GM21423 (cell line): Measurements from ENCODE around the gene VTI1A.
"Not testable (repeated sequence)": the region's sequence is repeated elsewhere in the genome, so short reads cannot be mapped to it uniquely, and the experiment has no call there.

Experiments used
- ATAC-seq: cut with Tn5 transposase; IDR thresholded peaks from one replicate; pipeline ENCODE4 v1.9.1; 2021; ENCODE audit warnings: mild to moderate bottlenecking, moderate library complexity; ENCODE audit not compliant: unreplicated experiment

The VTI1A gene

GRCh38 chr10:112448888-112449287 is 1.9 kb downstream of the VTI1A start:
- ATAC-seq = no peak

- ATAC-seq = no peak
These were observed 8.1 kb downstream of the VTI1A start for GRCh38 chr10:112454910-112455779.

DNA sequence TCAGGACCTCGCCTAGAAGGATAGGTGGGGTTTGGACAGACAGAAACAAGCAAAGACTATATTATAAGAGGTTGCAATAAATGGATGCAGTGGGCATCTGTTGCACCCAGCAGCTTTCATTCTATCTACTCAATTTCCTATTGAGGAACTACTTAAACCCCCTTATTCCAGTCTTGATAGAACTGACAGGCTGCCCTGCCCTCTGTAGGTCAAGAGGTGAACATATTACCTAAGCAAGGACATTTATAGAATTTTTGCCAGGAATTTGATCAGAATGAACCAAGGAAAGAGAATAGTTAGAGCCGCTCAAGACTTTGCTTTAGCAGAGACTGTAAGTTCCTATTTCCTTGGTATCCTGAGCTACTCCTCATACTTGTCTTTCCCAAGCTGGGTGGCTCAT is 9.5 kb downstream of the VTI1A start:
- no peak for ATAC-seq

GRCh38 chr10:112460366-112460765 is 13.4 kb downstream of the VTI1A start:
- ATAC-seq = no peak

DNA sequence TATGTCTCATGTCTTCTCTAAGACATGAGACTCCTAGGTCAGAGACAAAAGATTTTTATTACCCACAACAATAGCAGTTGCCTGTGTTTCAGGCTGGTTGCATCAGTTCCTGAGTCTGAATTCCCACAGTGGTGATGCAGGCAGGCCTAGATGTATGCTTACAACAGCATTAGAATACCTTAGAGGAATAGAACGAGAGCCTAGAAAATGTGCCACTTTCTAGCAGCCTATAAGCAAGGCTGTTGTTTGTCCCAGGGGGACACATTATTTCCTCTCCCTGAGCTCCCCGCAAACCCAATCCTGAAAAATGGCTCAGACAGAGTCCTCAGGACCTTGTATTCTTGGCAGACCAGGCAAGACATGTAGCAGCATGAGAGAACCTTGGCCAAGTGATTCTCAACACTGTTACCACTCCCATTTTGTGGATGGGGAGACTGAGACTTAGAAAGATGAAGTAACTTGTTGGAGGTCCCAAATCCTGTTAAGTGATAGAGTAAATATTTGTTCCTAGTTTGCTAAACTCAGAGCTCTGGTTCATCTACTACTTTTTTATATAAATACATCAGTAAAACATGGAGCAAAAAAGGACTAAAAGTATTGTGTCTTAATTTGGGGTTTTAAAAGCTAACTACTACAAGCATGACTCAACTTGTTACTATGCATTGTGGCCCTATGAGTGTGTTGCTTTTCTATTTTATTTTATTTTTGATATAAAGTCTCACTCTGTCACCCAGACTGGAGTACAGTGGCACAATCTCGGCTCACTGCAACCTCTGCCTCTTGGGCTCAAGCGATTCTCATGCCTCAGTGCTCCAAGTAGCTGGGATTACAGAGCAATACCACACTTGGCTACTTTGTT is 14.2 kb downstream of the VTI1A start:
- ATAC-seq = no peak

- ATAC-seq = not testable (repeated sequence)
These were observed 17.1 kb downstream of the VTI1A start for GRCh38 chr10:112464074-112464473.

DNA sequence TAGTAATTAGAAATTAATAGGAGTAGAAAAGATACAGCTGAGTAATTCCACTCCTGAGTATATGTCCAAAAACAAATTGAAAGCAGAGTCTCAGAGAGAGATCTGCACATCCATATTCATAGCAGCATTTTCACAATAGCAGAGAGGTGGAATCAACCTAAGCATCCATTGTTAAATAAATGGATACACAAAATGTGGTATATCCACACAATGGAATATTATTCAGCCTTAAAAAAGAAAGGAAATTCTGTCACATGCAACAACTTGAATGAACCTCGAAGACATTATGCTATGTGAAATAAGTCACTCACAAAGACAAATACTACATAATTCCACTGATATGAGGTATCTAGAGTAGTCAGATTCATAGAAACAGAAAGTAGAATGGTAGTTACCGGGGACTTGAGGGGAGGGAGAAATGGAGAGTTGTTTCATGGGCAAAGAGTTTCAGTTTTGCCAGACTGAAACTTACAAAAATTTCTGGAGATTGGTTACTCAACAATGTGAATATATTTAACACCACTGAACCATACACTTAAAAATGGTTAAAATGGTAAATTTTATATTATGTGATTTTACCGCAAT is 18.4 kb downstream of the VTI1A start:
- ATAC-seq = no peak

GRCh38 chr10:112466802-112467201 is 19.8 kb downstream of the VTI1A start:
- no peak for ATAC-seq

- no peak for ATAC-seq
These were observed 20.6 kb downstream of the VTI1A start for GRCh38 chr10:112467541-112468075.

DNA sequence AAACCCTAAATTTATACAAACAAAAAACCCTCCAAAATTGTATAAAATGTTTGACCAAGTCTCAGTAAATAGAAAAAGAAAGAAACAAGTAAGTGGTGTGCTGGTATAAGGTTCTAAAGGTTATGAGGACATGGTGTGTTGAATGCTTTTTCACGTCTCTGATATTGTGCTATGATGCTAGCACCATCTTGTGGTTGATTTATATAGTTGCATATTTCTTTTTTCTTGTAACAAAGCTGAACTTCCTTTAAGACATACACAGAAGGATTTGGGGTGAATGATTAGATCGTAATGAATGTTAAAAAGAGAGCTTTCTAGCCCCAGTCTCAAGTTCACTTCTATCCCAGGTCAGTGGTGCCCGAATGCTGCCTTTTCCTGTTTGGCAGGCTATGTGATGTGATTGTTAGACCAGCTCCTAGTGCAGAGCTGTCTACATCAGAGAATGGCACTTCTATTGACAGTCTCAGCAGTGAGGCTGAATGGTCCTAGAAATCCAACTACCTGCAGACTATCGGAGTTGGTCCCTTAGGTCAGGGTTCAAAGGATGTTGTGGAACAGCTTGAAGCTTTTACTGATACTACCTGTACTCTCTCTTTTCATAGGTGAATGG is 25.0 kb downstream of the VTI1A start:
- peak; percentile 71 for ATAC-seq

GRCh38 chr10:112475575-112476218 is 28.7 kb downstream of the VTI1A start:
- ATAC-seq = no peak

GRCh38 chr10:112481602-112482001 is 34.6 kb downstream of the VTI1A start:
- no peak for ATAC-seq

DNA sequence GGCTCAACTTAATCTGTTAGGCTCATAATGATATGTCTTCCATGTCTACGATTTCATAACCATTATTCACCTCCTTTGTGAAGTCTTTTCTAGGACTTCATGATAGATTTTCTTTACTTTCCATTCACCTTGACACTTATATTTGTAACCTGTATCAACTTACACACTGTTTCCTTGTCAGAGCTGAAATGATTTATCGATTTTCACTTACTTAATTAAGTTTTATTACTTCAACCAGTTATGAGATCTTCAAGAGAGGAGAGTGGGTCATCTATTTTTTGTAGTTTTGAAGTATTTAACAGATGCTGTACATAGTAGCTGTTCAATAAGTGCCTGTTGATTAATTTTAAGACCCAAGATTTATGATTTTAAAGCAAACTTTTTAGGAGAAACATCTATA is 37.4 kb downstream of the VTI1A start:
- no peak for ATAC-seq

DNA sequence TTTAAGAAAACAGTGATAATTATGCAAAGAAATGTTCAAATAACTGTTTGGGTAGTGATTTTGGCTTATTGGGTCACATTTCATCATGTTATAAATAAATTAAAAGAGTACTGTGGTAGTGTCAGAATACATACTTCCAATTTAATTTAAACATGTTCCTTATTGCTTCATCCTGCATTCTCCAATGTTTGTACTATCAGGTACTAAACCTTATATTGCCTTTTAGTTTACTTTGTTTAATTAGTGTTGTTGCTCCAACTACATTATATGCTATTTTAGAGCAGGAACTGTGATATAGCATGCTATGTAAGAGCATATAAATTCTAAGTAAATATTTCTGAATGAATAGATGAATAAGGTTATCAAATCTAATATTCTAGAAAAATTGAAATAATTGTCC is 40.9 kb downstream of the VTI1A start:
- ATAC-seq = no peak

- ATAC-seq = no peak
These were observed 43.5 kb downstream of the VTI1A start for GRCh38 chr10:112490545-112490944.

- ATAC-seq = no peak
These were observed 44.1 kb downstream of the VTI1A start for GRCh38 chr10:112491144-112491543.

- ATAC-seq = no peak
These were observed 45.7 kb downstream of the VTI1A start for GRCh38 chr10:112492736-112493135.

DNA sequence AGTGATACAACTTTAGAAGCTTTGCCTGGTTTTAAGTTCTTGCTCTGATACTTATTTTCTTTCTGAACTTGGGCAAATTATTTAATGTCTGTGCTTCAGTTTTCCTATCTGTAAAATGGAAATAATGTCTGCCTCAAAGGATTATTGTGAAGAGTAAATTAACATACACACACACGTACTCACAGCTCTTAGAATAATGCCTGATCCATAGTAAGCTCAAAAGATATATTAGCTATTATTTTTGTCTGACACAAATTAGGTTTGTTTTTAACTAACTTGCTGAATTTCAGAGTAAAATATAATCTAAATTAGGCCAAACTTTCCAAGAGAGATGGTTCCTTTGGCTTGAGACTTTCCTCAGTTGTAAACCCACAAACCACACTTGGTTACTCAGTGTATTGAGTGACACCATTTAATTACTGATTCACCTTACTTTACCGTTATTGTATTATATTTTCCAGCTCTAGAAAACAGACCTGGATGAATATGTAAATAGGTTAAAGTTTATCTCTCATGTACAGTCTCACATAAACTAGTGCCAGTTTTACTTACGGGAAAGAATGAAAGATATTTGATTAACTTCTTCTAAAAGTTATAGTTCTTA is 50.4 kb downstream of the VTI1A start:
- ATAC-seq = peak; percentile 91

DNA sequence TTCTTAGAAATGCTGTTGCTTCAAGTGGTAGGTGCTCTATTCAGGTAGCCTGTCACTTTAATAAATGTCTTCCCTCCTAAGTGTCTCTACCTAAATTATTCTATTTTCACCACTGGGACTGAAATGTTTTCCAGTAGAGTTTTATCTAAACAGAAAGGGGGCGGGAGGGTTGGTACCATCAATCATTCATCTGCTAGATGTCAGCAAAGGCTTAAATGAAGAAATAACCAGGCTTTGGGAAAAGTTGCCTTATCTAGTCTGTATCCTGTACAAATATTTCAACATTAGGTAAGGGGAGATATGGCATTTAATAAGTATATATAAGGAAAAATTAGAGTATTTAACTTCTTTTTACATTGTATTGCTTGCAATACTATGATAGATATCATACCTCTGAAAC is 51.8 kb downstream of the VTI1A start:
- ATAC-seq = no peak

DNA sequence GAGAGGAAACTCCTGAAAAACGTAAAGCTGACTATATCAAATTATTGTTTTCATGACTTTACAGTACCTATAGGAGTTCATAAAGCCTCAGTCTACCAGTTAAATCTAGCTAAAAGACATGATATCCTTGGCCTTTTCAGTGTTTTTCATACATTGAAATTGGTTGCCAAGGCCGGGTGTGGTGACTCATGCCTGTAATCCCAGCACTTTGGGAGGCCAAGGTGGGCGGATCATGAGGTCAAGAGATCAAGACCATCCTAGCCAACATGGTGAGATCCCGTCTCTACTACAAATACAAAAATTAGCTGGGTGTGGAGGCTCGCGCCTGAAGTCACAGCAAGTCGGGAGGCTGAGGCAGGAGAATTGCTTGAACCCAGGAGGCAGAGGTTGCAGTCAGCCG is 53.0 kb downstream of the VTI1A start:
- not testable (repeated sequence) for ATAC-seq
